ENCODE results near the gene LHFPL4. TPM values are rescaled to one million over a fixed set of nuclear protein-coding genes. Genes with fewer than 3 reads are reported as not detected.

The LHFPL4 gene
- total RNA-seq, 2 donors from 2014 or later = 0.28 to 6.8 TPM

DNA sequence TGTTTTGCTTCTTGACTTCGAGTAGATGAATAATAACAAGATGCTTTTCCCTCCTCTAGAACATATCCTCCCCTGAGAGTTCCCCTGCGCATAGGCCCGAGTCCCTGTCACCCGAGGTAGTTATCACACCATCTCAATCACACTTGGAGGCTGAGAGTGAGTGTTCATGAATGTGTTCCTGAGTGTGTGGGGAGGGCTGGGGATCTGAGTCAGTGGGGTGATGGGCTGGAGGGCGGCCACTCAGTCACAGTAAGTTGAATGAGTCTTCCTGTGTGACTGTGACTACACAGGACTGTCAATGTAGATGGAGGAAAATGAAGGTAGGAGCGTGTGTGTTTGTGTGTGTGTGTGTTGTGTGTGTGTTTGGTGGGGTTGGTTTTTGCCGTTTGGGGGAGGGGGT, 85.2 kb downstream of the LHFPL4 start:
- WGBS = 92% methylated on average over 7 of the region's 7 CpGs
- Histone ChIP-seq H3K4me1 (replicated peaks) (no peaks in the 10 kb centered on the region), H3K4me3 (no peak overlapping the region), H3K27ac (no peak overlapping the region), H3K9me3 (no peaks in the 10 kb centered on the region), H3K36me3 (peaks cover 12 to 19% of the 10 kb centered on the region in 2 donors), H3K27me3 (replicated peaks; ENCODE audit: insufficient read depth) (no peaks in the 10 kb centered on the region)
- DNase-seq (ENCODE audit: low spot score) = no peak
- intact Hi-C loops (cut with DNase I) = no loop called here
- TF ChIP-seq POLR2A (IDR thresholded peaks at IDR 0.05) (no peak), POLR2AphosphoS5 (IDR thresholded peaks at IDR 0.05) (no peak)
- TF ChIP-seq, protein P1, sequence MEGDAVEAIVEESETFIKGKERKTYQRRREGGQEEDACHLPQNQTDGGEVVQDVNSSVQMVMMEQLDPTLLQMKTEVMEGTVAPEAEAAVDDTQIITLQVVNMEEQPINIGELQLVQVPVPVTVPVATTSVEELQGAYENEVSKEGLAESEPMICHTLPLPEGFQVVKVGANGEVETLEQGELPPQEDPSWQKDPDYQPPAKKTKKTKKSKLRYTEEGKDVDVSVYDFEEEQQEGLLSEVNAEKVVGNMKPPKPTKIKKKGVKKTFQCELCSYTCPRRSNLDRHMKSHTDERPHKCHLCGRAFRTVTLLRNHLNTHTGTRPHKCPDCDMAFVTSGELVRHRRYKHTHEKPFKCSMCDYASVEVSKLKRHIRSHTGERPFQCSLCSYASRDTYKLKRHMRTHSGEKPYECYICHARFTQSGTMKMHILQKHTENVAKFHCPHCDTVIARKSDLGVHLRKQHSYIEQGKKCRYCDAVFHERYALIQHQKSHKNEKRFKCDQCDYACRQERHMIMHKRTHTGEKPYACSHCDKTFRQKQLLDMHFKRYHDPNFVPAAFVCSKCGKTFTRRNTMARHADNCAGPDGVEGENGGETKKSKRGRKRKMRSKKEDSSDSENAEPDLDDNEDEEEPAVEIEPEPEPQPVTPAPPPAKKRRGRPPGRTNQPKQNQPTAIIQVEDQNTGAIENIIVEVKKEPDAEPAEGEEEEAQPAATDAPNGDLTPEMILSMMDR (IDR thresholded peaks at IDR 0.05) = no peak

DNA sequence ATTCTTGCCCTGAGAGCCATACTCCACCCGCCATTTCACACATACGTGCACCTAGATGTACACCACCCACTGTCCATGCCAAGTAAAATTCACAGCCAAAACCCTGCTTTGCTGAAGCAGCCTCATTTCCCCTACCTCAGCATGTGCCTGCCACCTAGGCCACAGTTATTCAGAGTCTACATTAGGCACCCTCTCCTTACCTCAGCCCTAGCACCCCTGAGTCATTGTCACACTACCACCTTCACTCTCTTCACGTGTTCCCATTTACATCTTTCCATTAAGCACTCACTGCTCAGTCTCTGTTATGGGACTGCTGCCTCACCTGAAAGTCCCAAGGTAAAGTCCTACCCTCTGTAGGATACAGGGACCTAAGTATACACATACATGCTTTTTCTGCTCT, 86.2 kb downstream of the LHFPL4 start:
- WGBS = 92% methylated on average over 3 of the region's 3 CpGs
- no peak for DNase-seq (ENCODE audit: low spot score)
- Histone ChIP-seq H3K27me3 (replicated peaks; ENCODE audit: insufficient read depth) (no peaks in the 10 kb centered on the region), H3K9me3 (no peaks in the 10 kb centered on the region), H3K4me3 (no peak overlapping the region), H3K4me1 (replicated peaks) (no peaks in the 10 kb centered on the region), H3K36me3 (peaks cover 12 to 15% of the 10 kb centered on the region in 2 donors), H3K27ac (no peak overlapping the region)
- no peak for TF ChIP-seq POLR2AphosphoS5 (IDR thresholded peaks at IDR 0.05)
- TF ChIP-seq, protein P1 (IDR thresholded peaks at IDR 0.05) = no peak
- TF ChIP-seq POLR2A (IDR thresholded peaks at IDR 0.05) = no peak
- intact Hi-C loops (cut with DNase I) = no loop called here

DNA sequence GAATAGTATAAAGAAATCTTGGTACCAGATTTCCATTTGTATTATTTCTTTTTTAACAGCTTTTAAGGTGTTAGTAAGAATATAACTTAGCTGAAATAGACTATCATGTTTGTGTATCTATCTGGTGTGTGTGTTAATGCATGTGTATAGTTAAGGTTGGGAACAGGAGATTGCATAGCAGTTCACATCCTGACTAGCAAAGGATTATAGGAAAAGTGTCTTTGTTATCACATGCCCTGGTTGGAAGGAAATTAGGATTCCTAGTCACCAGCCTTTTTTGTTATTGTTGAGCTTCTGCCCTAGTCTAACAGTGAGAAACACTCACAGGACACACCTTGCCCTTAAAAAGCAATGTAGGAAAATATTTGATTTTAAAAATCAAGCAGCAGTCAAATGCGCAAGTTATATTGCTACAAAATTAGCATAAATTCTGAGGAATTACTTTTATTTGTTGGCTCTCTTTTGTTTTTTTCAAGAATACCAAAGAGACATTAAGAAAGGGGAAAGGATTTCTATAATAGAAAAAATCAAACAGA, 98.0 kb downstream of the LHFPL4 start:
- Histone ChIP-seq H3K9me3 (no peaks in the 10 kb centered on the region), H3K27me3 (replicated peaks; ENCODE audit: insufficient read depth) (no peaks in the 10 kb centered on the region), H3K27ac (no peak overlapping the region), H3K4me1 (replicated peaks) (no peaks in the 10 kb centered on the region), H3K36me3 (peaks cover 0 to 9% of the 10 kb centered on the region in 2 donors), H3K4me3 (no peak overlapping the region)
- intact Hi-C loops (cut with DNase I) = no loop called here
- 98% methylated on average over 1 of the region's 1 CpG for WGBS
- TF ChIP-seq POLR2A (IDR thresholded peaks at IDR 0.05) (no peak), POLR2AphosphoS5 (IDR thresholded peaks at IDR 0.05) (no peak)
- TF ChIP-seq, protein P1 (IDR thresholded peaks at IDR 0.05) = no peak
- DNase-seq (ENCODE audit: low spot score) = no peak

DNA sequence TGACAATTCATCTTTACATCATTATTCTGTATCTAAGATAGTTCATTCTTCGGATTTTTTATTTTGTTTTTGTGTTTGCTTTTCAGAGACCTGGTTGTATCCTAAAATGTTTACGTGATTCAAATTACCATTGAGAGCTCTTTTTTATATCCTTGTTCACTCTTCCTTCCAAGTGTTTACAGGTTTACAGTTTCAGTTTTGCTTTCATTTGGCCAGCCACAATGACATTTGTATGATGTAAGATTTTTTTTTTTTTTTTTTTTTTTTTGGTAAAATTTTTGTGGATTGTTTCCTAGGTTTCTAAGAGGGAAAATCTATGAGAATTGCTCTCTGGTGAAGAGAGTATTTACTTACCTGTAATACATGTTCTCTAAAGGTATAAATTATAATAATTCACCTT, 101.2 kb downstream of the LHFPL4 start:
- Histone ChIP-seq H3K4me3 (no peak overlapping the region), H3K36me3 (peaks cover 0 to 20% of the 10 kb centered on the region in 2 donors), H3K4me1 (replicated peaks) (no peaks in the 10 kb centered on the region), H3K27ac (no peak overlapping the region), H3K9me3 (no peaks in the 10 kb centered on the region), H3K27me3 (replicated peaks; ENCODE audit: insufficient read depth) (no peaks in the 10 kb centered on the region)
- no peak for TF ChIP-seq POLR2AphosphoS5 (IDR thresholded peaks at IDR 0.05)
- TF ChIP-seq, protein P1 (IDR thresholded peaks at IDR 0.05) = no peak
- TF ChIP-seq POLR2A (IDR thresholded peaks at IDR 0.05) = no peak
- no peak for DNase-seq (ENCODE audit: low spot score)
- 51% methylated on average over 2 of the region's 2 CpGs for WGBS
- intact Hi-C loops (cut with DNase I) = no loop called here

DNA sequence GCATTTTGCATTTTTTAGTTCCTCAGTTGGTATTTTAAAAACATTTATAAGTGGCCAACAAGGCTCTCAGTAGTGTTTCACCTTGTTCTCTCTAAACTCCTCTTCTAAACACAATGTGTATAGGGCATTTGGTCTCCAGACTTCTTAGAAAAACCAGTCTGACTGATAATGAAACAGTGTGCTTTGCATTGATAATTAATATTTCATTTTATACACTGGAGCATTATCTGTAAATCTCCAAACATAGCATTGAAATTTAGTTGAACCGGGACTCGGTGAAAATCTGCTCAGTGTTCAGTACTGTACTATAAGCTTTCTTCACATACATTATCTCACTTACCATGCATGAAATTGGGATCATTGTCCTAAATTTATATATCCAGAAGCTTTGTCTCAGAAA, 102.6 kb downstream of the LHFPL4 start:
- WGBS = 89% methylated on average over 2 of the region's 2 CpGs

More for the DNA sequence above, 102.6 kb downstream of the LHFPL4 start:
- DNase-seq (ENCODE audit: low spot score) = no peak
- Histone ChIP-seq H3K4me3 (no peak overlapping the region), H3K27me3 (replicated peaks; ENCODE audit: insufficient read depth) (no peaks in the 10 kb centered on the region), H3K36me3 (peaks cover 0 to 20% of the 10 kb centered on the region in 2 donors), H3K27ac (no peak overlapping the region), H3K9me3 (no peaks in the 10 kb centered on the region), H3K4me1 (replicated peaks) (no peaks in the 10 kb centered on the region)
- intact Hi-C loops (cut with DNase I) = no loop called here
- TF ChIP-seq, protein P1 (IDR thresholded peaks at IDR 0.05) = no peak
- TF ChIP-seq POLR2A (IDR thresholded peaks at IDR 0.05) (no peak), POLR2AphosphoS5 (IDR thresholded peaks at IDR 0.05) (no peak)

Data from prostate gland (tissue), 2 donors.